Effector CD8-positive, alpha-beta T cell (primary cell): Measurements from ENCODE around the gene C1QTNF1.

ENCODE experiments used
- DNase-seq: peaks from one replicate; lab custom pipeline; 2025; lab: John Stamatoyannopoulos, UW

C1QTNF1 gene

GRCh38 chr17:79091226-79091670 lies 67.3 kb downstream of the C1QTNF1 start:
- DNase-seq: no peak

GRCh38 chr17:79092567-79092966 lies 68.6 kb downstream of the C1QTNF1 start:
- no peak for DNase-seq

- no peak for DNase-seq
Measured at GRCh38 chr17:79093270-79093669, 69.3 kb downstream of the C1QTNF1 start.

- DNase-seq: no peak
Measured at GRCh38 chr17:79094261-79094660, 70.3 kb downstream of the C1QTNF1 start.

GRCh38 chr17:79095345-79096055 lies 71.5 kb downstream of the C1QTNF1 start:
- DNase-seq: no peak

- no peak for DNase-seq
Measured at GRCh38 chr17:79096477-79096876, 72.5 kb downstream of the C1QTNF1 start.

- peak; percentile 7 for DNase-seq
Measured at GRCh38 chr17:79097226-79098055, 73.5 kb downstream of the C1QTNF1 start.

- no peak for DNase-seq
Measured at GRCh38 chr17:79098282-79098867, 74.4 kb downstream of the C1QTNF1 start.
